Stimulated activated CD8-positive, alpha-beta memory T cell treated with anti-CD3 and anti-CD28 coated beads, Interleukin-12 subunit alpha, Interleukin-12 subunit beta, amount 100 ng/mL, for 1 hour (primary cell): ENCODE results near the gene CD86.
"Not testable (repeated sequence)": the region's sequence is repeated elsewhere in the genome, so short reads cannot be mapped to it uniquely, and the experiment has no call there.

Experiments
- DNase-seq: peaks from one replicate; pipeline ENCODE4 v3.0.0-alpha.2; 2020; ENCODE audit warnings: low read depth

CD86 gene

GRCh38 chr3:122164983-122165382, 109.8 kb downstream of the CD86 start:
- not testable (repeated sequence) for DNase-seq

DNA sequence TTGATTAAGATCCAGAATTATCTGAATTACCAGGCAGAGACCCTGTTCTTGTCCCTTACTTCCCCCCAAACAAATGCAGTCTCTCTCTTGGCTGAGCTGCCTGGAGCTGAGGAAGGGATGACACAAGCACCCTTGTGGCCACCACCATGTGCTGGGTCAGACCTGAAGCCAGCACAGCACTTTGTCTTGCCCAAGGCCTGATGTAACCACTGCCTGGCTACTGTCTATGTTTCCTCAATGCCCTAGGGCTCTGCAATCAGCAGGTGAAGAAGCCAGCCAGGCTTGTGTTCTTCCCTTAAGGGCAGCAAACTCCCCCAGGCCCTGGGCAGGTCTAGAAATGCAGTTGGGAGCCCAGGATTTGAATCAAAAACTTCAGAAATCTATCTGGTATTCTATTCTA, 112.5 kb downstream of the CD86 start:
- DNase-seq, result no peak

DNA sequence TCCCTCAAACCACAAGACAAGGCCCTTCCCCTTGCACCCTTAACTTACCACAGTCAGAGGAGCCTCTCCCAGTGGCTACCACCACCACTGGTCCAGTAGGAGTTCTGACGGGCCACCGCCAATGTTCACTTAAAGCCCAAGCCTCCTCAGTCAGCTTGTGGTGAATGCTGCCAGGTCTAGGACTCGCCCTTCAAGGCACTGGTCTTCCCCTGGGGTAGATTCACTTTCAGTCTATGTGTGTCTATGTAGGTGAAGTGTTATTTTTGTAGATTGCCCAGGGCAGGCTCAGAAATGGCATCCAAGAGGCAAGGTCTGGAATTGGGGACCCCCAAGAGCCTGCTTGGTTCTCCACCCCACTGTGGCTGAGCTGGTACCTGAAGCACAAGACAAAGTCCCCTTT, 112.9 kb downstream of the CD86 start:
- DNase-seq, result no peak

- DNase-seq, result no peak
These were observed 114.7 kb downstream of the CD86 start for GRCh38 chr3:122169911-122170310.
